ENCODE data around the gene SLX4IP. TPM values are rescaled to one million over a fixed set of nuclear protein-coding genes. Genes with fewer than 3 reads are reported as not detected.

SLX4IP gene
- total and polyA plus RNA-seq, 2 of the 13 experiments (the other 11 are each of a cell fraction or from before 2014, with no cell fraction given), result 3.6 to 7.3 TPM

- TF ChIP-seq SP140L (CRISPR knock-in tag; IDR thresholded peaks at IDR 0.05; ENCODE audit: borderline replicate concordance) (0 out of 2 replicates have a peak, but pooled peaks have one; percentile 48), MNT (IDR thresholded peaks at IDR 0.05) (no peak), ZNF101 (CRISPR knock-in tag; IDR thresholded peaks at IDR 0.05; ENCODE audit: borderline replicate concordance, low read depth) (no peak), JARID2 (CRISPR knock-in tag; IDR thresholded peaks at IDR 0.05; ENCODE audit: insufficient replicate concordance) (no peak), ZNF292 (CRISPR knock-in tag; IDR thresholded peaks at IDR 0.05; ENCODE audit: borderline replicate concordance, low read depth) (no peak), ZBTB14 (CRISPR knock-in tag; IDR thresholded peaks at IDR 0.05) (no peak), MBD4 (IDR thresholded peaks at IDR 0.05; ENCODE audit: borderline replicate concordance, low read length) (no peak), SSRP1 (CRISPR knock-in tag; IDR thresholded peaks at IDR 0.05) (no peak), KDM5B (CRISPR knock-in tag; IDR thresholded peaks at IDR 0.05; ENCODE audit: borderline replicate concordance) (no peak), ZNF441 (CRISPR knock-in tag; IDR thresholded peaks at IDR 0.05; ENCODE audit: borderline replicate concordance) (no peak; the same call in 1 of the 2 replicates), ZNF639 (CRISPR knock-in tag; conservative IDR thresholded peaks at IDR 0.05) (no peak), ZNF513 (CRISPR knock-in tag; conservative IDR thresholded peaks at IDR 0.05) (no peak), ZNF780A (CRISPR knock-in tag; IDR thresholded peaks at IDR 0.05) (no peak; the same call in 1 of the 2 replicates), ZNF703 (CRISPR knock-in tag; IDR thresholded peaks at IDR 0.05; ENCODE audit: borderline replicate concordance) (no peak), BHLHE40 (IDR thresholded peaks at IDR 0.05; ENCODE audit: low read length) (peak; percentile 98)
- TF ChIP-seq, protein P1, sequence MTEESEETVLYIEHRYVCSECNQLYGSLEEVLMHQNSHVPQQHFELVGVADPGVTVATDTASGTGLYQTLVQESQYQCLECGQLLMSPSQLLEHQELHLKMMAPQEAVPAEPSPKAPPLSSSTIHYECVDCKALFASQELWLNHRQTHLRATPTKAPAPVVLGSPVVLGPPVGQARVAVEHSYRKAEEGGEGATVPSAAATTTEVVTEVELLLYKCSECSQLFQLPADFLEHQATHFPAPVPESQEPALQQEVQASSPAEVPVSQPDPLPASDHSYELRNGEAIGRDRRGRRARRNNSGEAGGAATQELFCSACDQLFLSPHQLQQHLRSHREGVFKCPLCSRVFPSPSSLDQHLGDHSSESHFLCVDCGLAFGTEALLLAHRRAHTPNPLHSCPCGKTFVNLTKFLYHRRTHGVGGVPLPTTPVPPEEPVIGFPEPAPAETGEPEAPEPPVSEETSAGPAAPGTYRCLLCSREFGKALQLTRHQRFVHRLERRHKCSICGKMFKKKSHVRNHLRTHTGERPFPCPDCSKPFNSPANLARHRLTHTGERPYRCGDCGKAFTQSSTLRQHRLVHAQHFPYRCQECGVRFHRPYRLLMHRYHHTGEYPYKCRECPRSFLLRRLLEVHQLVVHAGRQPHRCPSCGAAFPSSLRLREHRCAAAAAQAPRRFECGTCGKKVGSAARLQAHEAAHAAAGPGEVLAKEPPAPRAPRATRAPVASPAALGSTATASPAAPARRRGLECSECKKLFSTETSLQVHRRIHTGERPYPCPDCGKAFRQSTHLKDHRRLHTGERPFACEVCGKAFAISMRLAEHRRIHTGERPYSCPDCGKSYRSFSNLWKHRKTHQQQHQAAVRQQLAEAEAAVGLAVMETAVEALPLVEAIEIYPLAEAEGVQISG (CRISPR knock-in tag; IDR thresholded peaks at IDR 0.05), result no peak
- TF ChIP-seq, protein P2, sequence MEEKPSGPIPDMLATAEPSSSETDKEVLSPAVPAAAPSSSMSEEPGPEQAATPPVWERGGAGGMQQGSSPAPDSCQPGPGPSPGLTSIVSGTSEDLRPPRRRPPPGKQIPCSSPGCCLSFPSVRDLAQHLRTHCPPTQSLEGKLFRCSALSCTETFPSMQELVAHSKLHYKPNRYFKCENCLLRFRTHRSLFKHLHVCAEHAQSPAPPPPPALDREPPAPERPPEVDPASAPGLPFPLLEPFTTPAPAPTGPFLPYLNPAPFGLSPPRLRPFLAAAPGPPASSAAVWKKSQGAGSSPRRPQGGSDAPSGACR (CRISPR knock-in tag; IDR thresholded peaks at IDR 0.05), result no peak
- TF ChIP-seq, protein P3, sequence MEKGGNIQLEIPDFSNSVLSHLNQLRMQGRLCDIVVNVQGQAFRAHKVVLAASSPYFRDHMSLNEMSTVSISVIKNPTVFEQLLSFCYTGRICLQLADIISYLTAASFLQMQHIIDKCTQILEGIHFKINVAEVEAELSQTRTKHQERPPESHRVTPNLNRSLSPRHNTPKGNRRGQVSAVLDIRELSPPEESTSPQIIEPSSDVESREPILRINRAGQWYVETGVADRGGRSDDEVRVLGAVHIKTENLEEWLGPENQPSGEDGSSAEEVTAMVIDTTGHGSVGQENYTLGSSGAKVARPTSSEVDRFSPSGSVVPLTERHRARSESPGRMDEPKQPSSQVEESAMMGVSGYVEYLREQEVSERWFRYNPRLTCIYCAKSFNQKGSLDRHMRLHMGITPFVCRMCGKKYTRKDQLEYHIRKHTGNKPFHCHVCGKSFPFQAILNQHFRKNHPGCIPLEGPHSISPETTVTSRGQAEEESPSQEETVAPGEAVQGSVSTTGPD (CRISPR knock-in tag; IDR thresholded peaks at IDR 0.05), result no peak
Observed at GRCh38 chr20:10511509-10512251, 76.6 kb downstream of the SLX4IP start (continued).
